Measurements from ENCODE around the gene MSRB3. TPM values are rescaled to one million over a fixed set of nuclear protein-coding genes. Genes with fewer than 3 reads are reported as not detected.

Gene MSRB3
- total RNA-seq, 1 experiment from 2014 or later = 0.55 TPM

GRCh38 chr12:65432651-65433050 lies 154.2 kb downstream of the MSRB3 start:
- Histone ChIP-seq H3K36me3 (ENCODE audit: low read depth) (0 out of 2 replicates have a peak, but pooled peaks cover 4% of the 10 kb centered on the region), H3K27ac (no peak overlapping the region), H2AFZ (no peak overlapping the region), H3K4me3 (no peak overlapping the region), H3K4me1 (replicated peaks; ENCODE audit: insufficient read depth) (peaks cover 14% of the 10 kb centered on the region), H4K20me1 (ENCODE audit: insufficient read depth) (no peaks in the 10 kb centered on the region), H3K9me3 (ENCODE audit: insufficient read depth, low read depth) (no peaks in the 10 kb centered on the region; the same call in none of the 2 replicates), H3K9me2 (ENCODE audit: insufficient read depth) (no peaks in the 10 kb centered on the region), H3K27me3 (ENCODE audit: insufficient read depth, low read depth) (no peaks in the 10 kb centered on the region), H3K4me2 (no peak overlapping the region), H3F3A (ENCODE audit: insufficient read depth, low read depth) (peaks cover 14% of the 10 kb centered on the region), H3K79me2 (ENCODE audit: low read depth) (no peaks in the 10 kb centered on the region)
- DNase-seq = no peak
- POLR2A ChIA-PET (ENCODE audit: unreplicated experiment) = interaction anchor here (0.5 kb wide), 1 partner anchor 683 kb away, joined by 6 read pairs; no protein-coding TSS in a partner anchor
- BruUV-seq (replicated peaks) = no TSS peak
- no peak for TF ChIP-seq EZH2 (IDR thresholded peaks at IDR 0.05; ENCODE audit: low read depth)
- TF ChIP-seq, protein P1, sequence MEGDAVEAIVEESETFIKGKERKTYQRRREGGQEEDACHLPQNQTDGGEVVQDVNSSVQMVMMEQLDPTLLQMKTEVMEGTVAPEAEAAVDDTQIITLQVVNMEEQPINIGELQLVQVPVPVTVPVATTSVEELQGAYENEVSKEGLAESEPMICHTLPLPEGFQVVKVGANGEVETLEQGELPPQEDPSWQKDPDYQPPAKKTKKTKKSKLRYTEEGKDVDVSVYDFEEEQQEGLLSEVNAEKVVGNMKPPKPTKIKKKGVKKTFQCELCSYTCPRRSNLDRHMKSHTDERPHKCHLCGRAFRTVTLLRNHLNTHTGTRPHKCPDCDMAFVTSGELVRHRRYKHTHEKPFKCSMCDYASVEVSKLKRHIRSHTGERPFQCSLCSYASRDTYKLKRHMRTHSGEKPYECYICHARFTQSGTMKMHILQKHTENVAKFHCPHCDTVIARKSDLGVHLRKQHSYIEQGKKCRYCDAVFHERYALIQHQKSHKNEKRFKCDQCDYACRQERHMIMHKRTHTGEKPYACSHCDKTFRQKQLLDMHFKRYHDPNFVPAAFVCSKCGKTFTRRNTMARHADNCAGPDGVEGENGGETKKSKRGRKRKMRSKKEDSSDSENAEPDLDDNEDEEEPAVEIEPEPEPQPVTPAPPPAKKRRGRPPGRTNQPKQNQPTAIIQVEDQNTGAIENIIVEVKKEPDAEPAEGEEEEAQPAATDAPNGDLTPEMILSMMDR (conservative IDR thresholded peaks at IDR 0.05) = no peak
- intact Hi-C loops (cut with micrococcal nuclease; ENCODE audit: unreplicated experiment) = no loop called here
- CTCF ChIA-PET = interaction anchor here (0.5 to 0.7 kb wide), 3 partner anchors 128 to 1167 kb away, joined by 3 to 4 read pairs (median 3); no protein-coding TSS in a partner anchor

GRCh38 chr12:65434737-65435136 lies 156.3 kb downstream of the MSRB3 start:
- intact Hi-C loops (cut with micrococcal nuclease; ENCODE audit: unreplicated experiment) = no loop called here
- Histone ChIP-seq H3K9me3 (ENCODE audit: insufficient read depth, low read depth) (no peaks in the 10 kb centered on the region; the same call in 1 of the 2 replicates), H3K79me2 (ENCODE audit: low read depth) (no peaks in the 10 kb centered on the region), H3K4me1 (replicated peaks; ENCODE audit: insufficient read depth) (peaks cover 14% of the 10 kb centered on the region), H2AFZ (no peak overlapping the region), H3K36me3 (ENCODE audit: low read depth) (no peaks in the 10 kb centered on the region), H3K9me2 (ENCODE audit: insufficient read depth) (no peaks in the 10 kb centered on the region), H4K20me1 (ENCODE audit: insufficient read depth) (no peaks in the 10 kb centered on the region), H3K27me3 (ENCODE audit: insufficient read depth, low read depth) (no peaks in the 10 kb centered on the region), H3F3A (ENCODE audit: insufficient read depth, low read depth) (peaks cover 14% of the 10 kb centered on the region), H3K4me2 (no peak overlapping the region), H3K27ac (no peak overlapping the region), H3K4me3 (no peak overlapping the region)
- TF ChIP-seq, protein P1 (conservative IDR thresholded peaks at IDR 0.05) = no peak
- no peak for TF ChIP-seq EZH2 (IDR thresholded peaks at IDR 0.05; ENCODE audit: low read depth)
- no TSS peak for BruUV-seq (replicated peaks)
- POLR2A ChIA-PET (ENCODE audit: unreplicated experiment) = no interaction called here
- CTCF ChIA-PET = no interaction called here
- DNase-seq = no peak

- no peaks in the 10 kb centered on the region for H3F3A ChIP-seq (ENCODE audit: insufficient read depth, low read depth)
- no peak overlapping the region for H3K4me2 ChIP-seq
- POLR2A ChIA-PET (ENCODE audit: unreplicated experiment) = interaction anchor here (0.6 kb wide), 1 partner anchor 13 kb away, joined by 3 read pairs; no protein-coding TSS in a partner anchor
- no peaks in the 10 kb centered on the region for H3K36me3 ChIP-seq (ENCODE audit: low read depth)
- no peaks in the 10 kb centered on the region for H3K79me2 ChIP-seq (ENCODE audit: low read depth)
- H3K9me3 ChIP-seq (ENCODE audit: insufficient read depth, low read depth) = no peaks in the 10 kb centered on the region
- TF ChIP-seq, protein P1 (conservative IDR thresholded peaks at IDR 0.05) = no peak
- TF ChIP-seq EZH2 (IDR thresholded peaks at IDR 0.05; ENCODE audit: low read depth) = no peak
- no peak overlapping the region for H2AFZ ChIP-seq
- no peak overlapping the region for H3K4me3 ChIP-seq
- intact Hi-C loops (cut with micrococcal nuclease; ENCODE audit: unreplicated experiment) = no loop called here
- BruUV-seq (replicated peaks) = no TSS peak
- no peaks in the 10 kb centered on the region for H3K9me2 ChIP-seq (ENCODE audit: insufficient read depth)
- H3K4me1 ChIP-seq (replicated peaks; ENCODE audit: insufficient read depth) = no peaks in the 10 kb centered on the region
- DNase-seq = no peak
- no peak overlapping the region for H3K27ac ChIP-seq
- CTCF ChIA-PET = no interaction called here
- no peaks in the 10 kb centered on the region for H3K27me3 ChIP-seq (ENCODE audit: insufficient read depth, low read depth)
- no peaks in the 10 kb centered on the region for H4K20me1 ChIP-seq (ENCODE audit: insufficient read depth)
Measured at GRCh38 chr12:65443038-65443437, 164.6 kb downstream of the MSRB3 start.
